HEK293 (cell line): ENCODE results near the gene PPP1R12C.

Source experiments
- AEBP2 ChIP-seq: fragments of 450-650 bp; formaldehyde crosslinking; IDR thresholded peaks from 2 replicates; pipeline ENCODE4 v1.5.1; 2016; ENCODE audit warnings: missing biosample characterization, missing genetic modification characterization, borderline replicate concordance
- HOXA7 ChIP-seq: sonication (generic); formaldehyde crosslinking; IDR thresholded peaks from 2 replicates; pipeline ENCODE4 v1.8.1; 2022; ENCODE audit warnings: missing genetic modification reagents, borderline replicate concordance
- KLF10 ChIP-seq: fragments of 450-650 bp; IDR thresholded peaks from 2 replicates; pipeline ENCODE4 v1.5.1; 2018; ENCODE audit warnings: missing biosample characterization, mild to moderate bottlenecking, missing genetic modification characterization
- SETDB1 ChIP-seq: IDR thresholded peaks from one replicate; pipeline ENCODE4 v1.6.1; 2017; ENCODE audit warnings: mild to moderate bottlenecking, low read length, moderate library complexity, mixed read lengths; ENCODE audit not compliant: insufficient read length
- TSHZ1 ChIP-seq: fragments of 450-650 bp; formaldehyde crosslinking; IDR thresholded peaks from 2 replicates; pipeline ENCODE4 v1.5.1; 2016; ENCODE audit warnings: missing biosample characterization, missing genetic modification characterization, borderline replicate concordance
- ZBTB11 ChIP-seq: fragments of 450-650 bp; formaldehyde crosslinking; conservative IDR thresholded peaks from 2 replicates; pipeline ENCODE4 v1.5.1; 2016; ENCODE audit warnings: low read depth, missing biosample characterization, missing genetic modification characterization
- ZBTB44 ChIP-seq: fragments of 450-650 bp; IDR thresholded peaks from 2 replicates; pipeline ENCODE4 v1.5.1; 2018; ENCODE audit warnings: missing biosample characterization, mild to moderate bottlenecking, missing genetic modification characterization
- ZNF175 ChIP-seq: fragments of 450-650 bp; formaldehyde crosslinking; IDR thresholded peaks from 2 replicates; pipeline ENCODE4 v1.5.1; 2016; ENCODE audit warnings: missing biosample characterization, missing genetic modification characterization
- ZNF239 ChIP-seq: fragments of 450-650 bp; formaldehyde crosslinking; IDR thresholded peaks from 2 replicates; pipeline ENCODE4 v1.5.1; 2016; ENCODE audit warnings: missing biosample characterization, missing genetic modification characterization
- ZNF350 ChIP-seq: fragments of 450-650 bp; formaldehyde crosslinking; IDR thresholded peaks from 2 replicates; pipeline ENCODE4 v1.5.0; 2017; ENCODE audit warnings: missing biosample characterization, mild to moderate bottlenecking, missing genetic modification characterization
- ZNF354C ChIP-seq: fragments of 450-650 bp; formaldehyde crosslinking; IDR thresholded peaks from 2 replicates; pipeline ENCODE4 v1.5.1; 2016; ENCODE audit warnings: missing biosample characterization, missing genetic modification characterization, low read depth, borderline replicate concordance
- ZNF398 ChIP-seq: fragments of 450-650 bp; formaldehyde crosslinking; IDR thresholded peaks from 2 replicates; pipeline ENCODE4 v1.5.1; 2017; ENCODE audit warnings: missing biosample characterization, missing genetic modification characterization
- ZNF404 ChIP-seq: fragments of 450-650 bp; formaldehyde crosslinking; IDR thresholded peaks from 2 replicates; pipeline ENCODE4 v1.5.1; 2017; ENCODE audit warnings: missing biosample characterization, missing genetic modification characterization
- ZNF449 ChIP-seq: fragments of 450-650 bp; formaldehyde crosslinking; IDR thresholded peaks from 2 replicates; pipeline ENCODE4 v1.5.1; 2017; ENCODE audit warnings: missing biosample characterization, mild to moderate bottlenecking, missing genetic modification characterization, moderate library complexity
- ZNF529 ChIP-seq: fragments of 450-650 bp; formaldehyde crosslinking; IDR thresholded peaks from 2 replicates; pipeline ENCODE4 v1.5.1; 2017; ENCODE audit warnings: missing genetic modification characterization, missing biosample characterization; ENCODE audit not compliant: insufficient replicate concordance
- ZNF548 ChIP-seq: fragments of 450-650 bp; formaldehyde crosslinking; IDR thresholded peaks from 2 replicates; pipeline ENCODE4 v1.5.1; 2016; ENCODE audit warnings: missing biosample characterization, missing genetic modification characterization
- ZNF549 ChIP-seq: fragments of 450-650 bp; IDR thresholded peaks from 2 replicates; pipeline ENCODE4 v1.5.1; 2018; ENCODE audit warnings: missing biosample characterization, missing genetic modification characterization, mild to moderate bottlenecking, inconsistent platforms, moderate library complexity
- ZNF561 ChIP-seq: fragments of 450-650 bp; IDR thresholded peaks from 2 replicates; pipeline ENCODE4 v1.5.1; 2018; ENCODE audit warnings: missing biosample characterization, missing genetic modification characterization, borderline replicate concordance
- ZNF585B ChIP-seq: fragments of 450-650 bp; formaldehyde crosslinking; IDR thresholded peaks from 2 replicates; pipeline ENCODE4 v1.5.1; 2016; ENCODE audit warnings: missing biosample characterization, missing genetic modification characterization
- ZNF626 ChIP-seq: fragments of 450-650 bp; sonication (Bioruptor Pico); formaldehyde crosslinking; IDR thresholded peaks from 2 replicates; pipeline ENCODE4 v1.5.1; 2018; ENCODE audit warnings: missing biosample characterization, missing genetic modification characterization, inconsistent platforms
- ZNF701 ChIP-seq: fragments of 450-650 bp; formaldehyde crosslinking; IDR thresholded peaks from 2 replicates; pipeline ENCODE4 v1.5.1; 2016; ENCODE audit warnings: missing biosample characterization, missing genetic modification characterization
- ZNF707 ChIP-seq: fragments of 450-650 bp; formaldehyde crosslinking; IDR thresholded peaks from 2 replicates; pipeline ENCODE4 v1.5.1; 2016; ENCODE audit warnings: missing biosample characterization, missing genetic modification characterization
- ZNF76 ChIP-seq: fragments of 450-650 bp; formaldehyde crosslinking; IDR thresholded peaks from 2 replicates; pipeline ENCODE4; 2016; ENCODE audit warnings: low read depth, missing biosample characterization, missing genetic modification characterization, borderline replicate concordance
- ZNF792 ChIP-seq: fragments of 450-650 bp; formaldehyde crosslinking; IDR thresholded peaks from 2 replicates; pipeline ENCODE4 v1.5.1; 2016; ENCODE audit warnings: missing biosample characterization, missing genetic modification characterization
- ZSCAN4 ChIP-seq: fragments of 450-650 bp; formaldehyde crosslinking; IDR thresholded peaks from 2 replicates; pipeline ENCODE4 v1.5.1; 2017; ENCODE audit warnings: missing biosample characterization, missing genetic modification characterization

The PPP1R12C gene

GRCh38 chr19:55146705-55147273 is 29.4 kb upstream of the PPP1R12C start (continued):
- TF ChIP-seq ZNF548 (no peak), ZNF529 (no peak), ZNF626 (tag by site-specific recombination) (no peak), ZBTB44 (tag by site-specific recombination) (no peak), ZNF354C (no peak), ZBTB11 (tag by site-specific recombination) (0 out of 2 replicates have a peak, but pooled peaks have one; percentile 56), ZNF404 (tag by site-specific recombination) (no peak), ZNF239 (tag by site-specific recombination) (no peak), TSHZ1 (tag by site-specific recombination) (no peak), AEBP2 (no peak), ZNF561 (tag by site-specific recombination) (peak; percentile 49; the same call in 1 of the 2 replicates), SETDB1 (no peak), ZNF449 (no peak), ZNF175 (no peak), ZNF350 (no peak), ZNF549 (no peak), ZNF76 (tag by site-specific recombination) (peak; percentile 44; the same call in 1 of the 2 replicates), ZNF398 (peak; percentile 99), ZNF707 (tag by site-specific recombination) (no peak), HOXA7 (CRISPR knock-in tag) (no peak), KLF10 (no peak), ZSCAN4 (tag by site-specific recombination) (no peak), ZNF792 (tag by site-specific recombination) (no peak), ZNF585B (tag by site-specific recombination) (no peak), ZNF701 (no peak)
